HG03097 (cell line): ENCODE measurements around the gene SCAMP5.

Experiments
- ATAC-seq: cut with Tn5 transposase; IDR thresholded peaks from one replicate; pipeline ENCODE4 v1.9.1; 2021; ENCODE audit not compliant: unreplicated experiment, low FRiP score

The SCAMP5 gene

GRCh38 chr15:75065851-75066509 lies 70.6 kb downstream of the SCAMP5 start:
- no peak for ATAC-seq

- no peak for ATAC-seq
Observed at GRCh38 chr15:75067123-75067830, 71.9 kb downstream of the SCAMP5 start.

GRCh38 chr15:75068748-75069147 lies 73.4 kb downstream of the SCAMP5 start:
- ATAC-seq = no peak

GRCh38 chr15:75069301-75069925 lies 74.0 kb downstream of the SCAMP5 start:
- ATAC-seq = peak; percentile 64

GRCh38 chr15:75070674-75071073 lies 75.3 kb downstream of the SCAMP5 start:
- ATAC-seq = no peak
